MM.1S (cell line): ENCODE data around the gene OR7G2.

Experiments
- CTCF ChIP-seq: fragments of 300-600 bp; sonication (generic); IDR thresholded peaks from 2 replicates; pipeline ENCODE4 v1.5.1; 2016; ENCODE audit warnings: antibody characterized with exemption, low read length, mixed read lengths
- EZH2phosphoT487 ChIP-seq: fragments of 300-600 bp; sonication (generic); IDR thresholded peaks from 2 replicates; pipeline ENCODE4 v1.6.1; 2018; ENCODE audit warnings: antibody characterized with exemption, low read length

DNA sequence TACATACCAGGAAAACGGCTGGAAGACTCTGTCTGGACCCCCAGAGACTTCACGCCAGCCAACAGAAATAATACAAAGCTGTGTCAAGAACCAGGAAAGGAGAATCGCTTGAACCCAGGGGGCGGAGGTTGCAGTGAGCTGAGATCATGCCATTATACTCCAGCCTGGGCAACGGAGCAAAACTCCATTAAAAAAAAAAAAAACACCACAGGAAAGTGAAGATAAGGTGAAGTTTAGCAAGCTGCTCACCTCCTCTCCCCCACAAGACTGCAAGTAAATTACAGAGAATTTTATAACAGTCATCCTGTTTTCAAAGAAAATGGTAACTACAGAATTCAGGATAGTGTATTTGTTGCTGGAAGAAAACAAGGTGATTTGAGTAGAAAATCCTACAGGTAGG is 9.3 kb upstream of the OR7G2 start:
- no peak for TF ChIP-seq EZH2phosphoT487
- TF ChIP-seq CTCF = no peak
